Stimulated activated CD8-positive, alpha-beta memory T cell treated with anti-CD3 and anti-CD28 coated beads, Interleukin-7, amount 100 ng/mL, for 48 hours (primary cell): ENCODE measurements around the gene TENM3.

Experiments used
- DNase-seq, 2 donors: peaks; one replicate each; pipeline ENCODE4 v3.0.0-alpha.2; 2020; ENCODE audit warnings: low read depth in 1 of 2; ENCODE audit errors: extremely low read depth in 1 of 2

The TENM3 gene

GRCh38 chr4:182495645-182496385, 252.6 kb downstream of the TENM3 start:
- DNase-seq = no peak

GRCh38 chr4:182496408-182496807, 253.2 kb downstream of the TENM3 start:
- DNase-seq = no peak

GRCh38 chr4:182502064-182502463, 258.9 kb downstream of the TENM3 start:
- DNase-seq = no peak

- no peak for DNase-seq
Observed at GRCh38 chr4:182504463-182504862, 261.3 kb downstream of the TENM3 start.

GRCh38 chr4:182507805-182508204, 264.6 kb downstream of the TENM3 start:
- no peak for DNase-seq

GRCh38 chr4:182510836-182511235, 267.6 kb downstream of the TENM3 start:
- no peak for DNase-seq

- no peak for DNase-seq
Observed at GRCh38 chr4:182513587-182514291, 270.5 kb downstream of the TENM3 start.

- no peak for DNase-seq
Observed at GRCh38 chr4:182518421-182518820, 275.2 kb downstream of the TENM3 start.

GRCh38 chr4:182519528-182519927, 276.3 kb downstream of the TENM3 start:
- DNase-seq = no peak

- no peak for DNase-seq
Observed at GRCh38 chr4:182521011-182521410, 277.8 kb downstream of the TENM3 start.

- no peak for DNase-seq
Observed at GRCh38 chr4:182528819-182529218, 285.6 kb downstream of the TENM3 start.

GRCh38 chr4:182530451-182530850, 287.2 kb downstream of the TENM3 start:
- DNase-seq = no peak

GRCh38 chr4:182531555-182532162, 288.5 kb downstream of the TENM3 start:
- DNase-seq = no peak

GRCh38 chr4:182532441-182532840, 289.2 kb downstream of the TENM3 start:
- no peak for DNase-seq

- no peak for DNase-seq
Observed at GRCh38 chr4:182533964-182534363, 290.8 kb downstream of the TENM3 start.

GRCh38 chr4:182536221-182536811, 293.1 kb downstream of the TENM3 start:
- no peak for DNase-seq

- DNase-seq = no peak
Observed at GRCh38 chr4:182537031-182537795, 294.0 kb downstream of the TENM3 start.

- DNase-seq = no peak
Observed at GRCh38 chr4:182538031-182538430, 294.8 kb downstream of the TENM3 start.

- DNase-seq = no peak
Observed at GRCh38 chr4:182540496-182540895, 297.3 kb downstream of the TENM3 start.

GRCh38 chr4:182547435-182547834, 304.2 kb downstream of the TENM3 start:
- DNase-seq = peak in 1 of 2 donors; percentile 4

GRCh38 chr4:182548156-182548555, 305.0 kb downstream of the TENM3 start:
- no peak for DNase-seq
